SU-DHL-6 (cell line): ENCODE data around the gene DGKB.

ENCODE experiments used
- H2AFZ ChIP-seq: fragments of 200-600 bp; sonication (generic); 2 replicates; pipeline ENCODE4 v1.6.1; 2014; ENCODE audit warnings: low read depth, mild to moderate bottlenecking, moderate library complexity, mixed read lengths, antibody characterized with exemption, low read length; ENCODE audit not compliant: severe bottlenecking
- H3F3A ChIP-seq: fragments of 200-600 bp; shearing (Covaris generic); 2 replicates; pipeline ENCODE4 v1.6.0; 2016; ENCODE audit warnings: antibody characterized with exemption, mild to moderate bottlenecking; ENCODE audit not compliant: insufficient read depth
- H3K27ac ChIP-seq: fragments of 200-600 bp; sonication (generic); 2 replicates; pipeline ENCODE4 v1.5.1; 2016; ENCODE audit warnings: low read depth, mild to moderate bottlenecking, low read length, moderate library complexity, mixed read lengths
- H3K27me3 ChIP-seq: fragments of 200-600 bp; sonication (generic), shearing (Covaris generic); 2 replicates; pipeline ENCODE4 v1.6.0; 2014; ENCODE audit warnings: mild to moderate bottlenecking, low read length
- H3K36me3 ChIP-seq: fragments of 200-600 bp; sonication (generic); 2 replicates; pipeline ENCODE4 v1.6.1; 2014; ENCODE audit warnings: mild to moderate bottlenecking, low read length, mixed read lengths
- H3K4me2 ChIP-seq: fragments of 300-600, 200-600 bp; shearing (Covaris generic), sonication (generic); 2 replicates; pipeline ENCODE4 v1.6.0; 2014; ENCODE audit warnings: low read length, low read depth, mild to moderate bottlenecking; ENCODE audit not compliant: poor library complexity, severe bottlenecking
- H3K4me3 ChIP-seq: fragments of 200-600 bp; sonication (generic); 2 replicates; pipeline ENCODE4 v1.5.1; 2014; ENCODE audit warnings: antibody characterized with exemption, low read length, mild to moderate bottlenecking, mixed read lengths; ENCODE audit not compliant: insufficient read depth, poor library complexity, severe bottlenecking
- H3K79me2 ChIP-seq: fragments of 200-600 bp; sonication (generic); 2 replicates; pipeline ENCODE4 v1.6.1; 2014; ENCODE audit warnings: mild to moderate bottlenecking, low read length, moderate library complexity; ENCODE audit not compliant: insufficient read depth
- H3K9ac ChIP-seq: fragments of 200-600 bp; sonication (generic); 2 replicates; pipeline ENCODE4 v1.7.0; 2014; ENCODE audit warnings: mild to moderate bottlenecking, low read length
- H3K9me2 ChIP-seq: fragments of 200-600 bp; sonication (generic); replicated peaks from 2 replicates; pipeline ENCODE4 v1.6.1; 2014; ENCODE audit warnings: low read length; ENCODE audit not compliant: insufficient read depth
- H3K9me3 ChIP-seq: fragments of 200-600 bp; sonication (generic); 2 replicates; pipeline ENCODE4 v1.6.1; 2014; ENCODE audit warnings: low read length, mixed read lengths; ENCODE audit not compliant: insufficient read depth
- H4K20me1 ChIP-seq: fragments of 200-600 bp; sonication (generic); 2 replicates; pipeline ENCODE4 v1.6.1; 2014; ENCODE audit warnings: low read depth, mild to moderate bottlenecking, antibody characterized with exemption, low read length, moderate library complexity, mixed read lengths
- EZH2phosphoT487 ChIP-seq: fragments of 200-600 bp; sonication (generic), shearing (Covaris generic); conservative IDR thresholded peaks from 2 replicates; pipeline ENCODE4 v1.6.1; 2018; ENCODE audit warnings: mild to moderate bottlenecking, antibody characterized with exemption, low read length, moderate library complexity, mixed read lengths
- TF ChIP-seq, protein P1 (sequence below): fragments of 200-600 bp; sonication (generic); IDR thresholded peaks from one replicate; pipeline ENCODE4 v1.5.1; 2017; ENCODE audit warnings: antibody characterized with exemption, mild to moderate bottlenecking, low read length, moderate library complexity; ENCODE audit not compliant: insufficient read depth, poor library complexity, severe bottlenecking

DGKB gene

GRCh38 chr7:14602851-14603250 lies 299.7 kb downstream of the DGKB start:
- H3K4me3 ChIP-seq: no peak overlapping the region
- no peak overlapping the region for H3K4me2 ChIP-seq
- H3K9me2 ChIP-seq: no peaks in the 10 kb centered on the region
- no peaks in the 10 kb centered on the region for H4K20me1 ChIP-seq
- no peak overlapping the region for H2AFZ ChIP-seq
- H3K36me3 ChIP-seq: no peaks in the 10 kb centered on the region
- no peaks in the 10 kb centered on the region for H3F3A ChIP-seq
- no peaks in the 10 kb centered on the region for H3K9me3 ChIP-seq
- H3K79me2 ChIP-seq: no peaks in the 10 kb centered on the region
- no peak overlapping the region for H3K9ac ChIP-seq
- TF ChIP-seq EZH2phosphoT487: no peak
- TF ChIP-seq, protein P1, sequence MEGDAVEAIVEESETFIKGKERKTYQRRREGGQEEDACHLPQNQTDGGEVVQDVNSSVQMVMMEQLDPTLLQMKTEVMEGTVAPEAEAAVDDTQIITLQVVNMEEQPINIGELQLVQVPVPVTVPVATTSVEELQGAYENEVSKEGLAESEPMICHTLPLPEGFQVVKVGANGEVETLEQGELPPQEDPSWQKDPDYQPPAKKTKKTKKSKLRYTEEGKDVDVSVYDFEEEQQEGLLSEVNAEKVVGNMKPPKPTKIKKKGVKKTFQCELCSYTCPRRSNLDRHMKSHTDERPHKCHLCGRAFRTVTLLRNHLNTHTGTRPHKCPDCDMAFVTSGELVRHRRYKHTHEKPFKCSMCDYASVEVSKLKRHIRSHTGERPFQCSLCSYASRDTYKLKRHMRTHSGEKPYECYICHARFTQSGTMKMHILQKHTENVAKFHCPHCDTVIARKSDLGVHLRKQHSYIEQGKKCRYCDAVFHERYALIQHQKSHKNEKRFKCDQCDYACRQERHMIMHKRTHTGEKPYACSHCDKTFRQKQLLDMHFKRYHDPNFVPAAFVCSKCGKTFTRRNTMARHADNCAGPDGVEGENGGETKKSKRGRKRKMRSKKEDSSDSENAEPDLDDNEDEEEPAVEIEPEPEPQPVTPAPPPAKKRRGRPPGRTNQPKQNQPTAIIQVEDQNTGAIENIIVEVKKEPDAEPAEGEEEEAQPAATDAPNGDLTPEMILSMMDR: no peak
- no peak overlapping the region for H3K27ac ChIP-seq
- no peaks in the 10 kb centered on the region for H3K27me3 ChIP-seq

DNA sequence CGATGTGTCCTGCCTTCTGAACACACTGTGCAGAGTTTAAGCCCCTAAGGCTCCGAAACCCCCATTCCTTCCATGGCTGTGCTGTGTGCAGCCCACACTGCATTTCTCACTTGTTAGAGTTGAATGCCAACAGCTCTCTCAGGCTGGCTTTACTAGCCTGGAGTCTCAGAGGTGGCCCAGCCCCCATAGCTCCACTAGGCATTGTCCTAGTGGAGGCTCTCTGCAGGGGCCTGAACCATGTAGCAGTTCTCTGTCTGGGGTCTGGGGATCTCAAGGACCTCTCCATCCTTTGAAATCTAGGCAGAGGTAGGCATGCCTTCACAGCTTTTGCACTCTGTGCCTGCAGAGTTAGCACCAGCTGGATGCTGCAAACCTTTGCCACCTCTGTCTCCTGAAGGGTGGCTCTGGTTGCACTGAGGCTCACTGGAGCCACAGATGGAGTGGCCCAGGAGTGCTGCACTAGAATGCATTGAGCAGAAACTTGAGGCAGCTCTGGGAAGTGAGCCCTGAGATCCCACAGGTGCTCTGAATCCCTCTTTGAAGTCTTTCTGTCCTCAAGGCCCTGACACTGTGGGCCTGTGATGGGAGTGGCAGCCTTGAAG lies 301.7 kb downstream of the DGKB start:
- no peaks in the 10 kb centered on the region for H3K79me2 ChIP-seq
- H3K9me2 ChIP-seq: no peaks in the 10 kb centered on the region
- H4K20me1 ChIP-seq: no peaks in the 10 kb centered on the region
- H3K36me3 ChIP-seq: no peaks in the 10 kb centered on the region
- no peak overlapping the region for H3K9ac ChIP-seq
- H3K27ac ChIP-seq: no peak overlapping the region
- no peak overlapping the region for H2AFZ ChIP-seq
- no peaks in the 10 kb centered on the region for H3K27me3 ChIP-seq
- H3F3A ChIP-seq: no peaks in the 10 kb centered on the region
- no peaks in the 10 kb centered on the region for H3K9me3 ChIP-seq
- no peak for TF ChIP-seq EZH2phosphoT487
- TF ChIP-seq, protein P1: no peak
- H3K4me3 ChIP-seq: no peak overlapping the region
- no peak overlapping the region for H3K4me2 ChIP-seq

GRCh38 chr7:14598978-14599377 lies 303.6 kb downstream of the DGKB start:
- Histone ChIP-seq H4K20me1 (no peaks in the 10 kb centered on the region), H3F3A (no peaks in the 10 kb centered on the region), H3K36me3 (no peaks in the 10 kb centered on the region), H3K9ac (no peak overlapping the region), H3K4me2 (no peak overlapping the region), H3K27me3 (no peaks in the 10 kb centered on the region), H3K9me3 (no peaks in the 10 kb centered on the region), H3K9me2 (no peaks in the 10 kb centered on the region), H3K4me3 (no peak overlapping the region), H2AFZ (no peak overlapping the region), H3K27ac (no peak overlapping the region), H3K79me2 (no peaks in the 10 kb centered on the region)
- TF ChIP-seq, protein P1: no peak
- no peak for TF ChIP-seq EZH2phosphoT487
